DOHH2 (cell line): ENCODE data around the gene SV2B.

ENCODE experiments used
- H3F3A ChIP-seq: fragments of 200-600 bp; sonication (generic), shearing (Covaris generic); 2 replicates; pipeline ENCODE4 v1.6.0; 2016; ENCODE audit warnings: antibody characterized with exemption, mild to moderate bottlenecking; ENCODE audit not compliant: control insufficient read depth, insufficient read depth
- H3K27ac ChIP-seq: fragments of 200-600 bp; sonication (generic); 2 replicates; pipeline ENCODE4 v1.5.1; 2014; ENCODE audit warnings: low read depth, mild to moderate bottlenecking, low read length, moderate library complexity
- H3K27me3 ChIP-seq: fragments of 200-600 bp; sonication (generic); 2 replicates; pipeline ENCODE4 v1.6.1; 2014; ENCODE audit warnings: mild to moderate bottlenecking, low read length, mixed read lengths; ENCODE audit not compliant: control insufficient read depth
- H3K36me3 ChIP-seq: fragments of 200-600 bp; sonication (generic); 2 replicates; pipeline ENCODE4 v1.6.1; 2014; ENCODE audit warnings: mild to moderate bottlenecking, low read length, moderate library complexity, mixed read lengths; ENCODE audit not compliant: control insufficient read depth
- H3K4me1 ChIP-seq: fragments of 200-600 bp; sonication (generic); 2 replicates; pipeline ENCODE4 v1.6.1; 2014; ENCODE audit warnings: mild to moderate bottlenecking, low read length, mixed read lengths; ENCODE audit not compliant: control insufficient read depth
- H3K4me2 ChIP-seq: fragments of 200-600 bp; sonication (generic); 2 replicates; pipeline ENCODE4 v1.6.0; 2014; ENCODE audit warnings: mild to moderate bottlenecking, low read length, moderate library complexity
- H3K4me3 ChIP-seq: fragments of 200-600 bp; sonication (generic); 2 replicates; pipeline ENCODE4 v1.5.1; 2014; ENCODE audit warnings: mild to moderate bottlenecking, low read length, mixed read lengths
- H3K79me2 ChIP-seq: fragments of 200-600 bp; sonication (generic); 2 replicates; pipeline ENCODE4 v1.6.1; 2014; ENCODE audit warnings: mild to moderate bottlenecking, low read length, mixed read lengths; ENCODE audit not compliant: control insufficient read depth
- H3K9me2 ChIP-seq: fragments of 200-600 bp; sonication (generic); replicated peaks from 2 replicates; pipeline ENCODE4 v1.6.1; 2014; ENCODE audit warnings: mild to moderate bottlenecking, low read length, mixed read lengths; ENCODE audit not compliant: control insufficient read depth
- H3K9me3 ChIP-seq: fragments of 200-600 bp; sonication (generic); 2 replicates; pipeline ENCODE4 v1.6.1; 2014; ENCODE audit warnings: antibody characterized with exemption, low read length, mixed read lengths; ENCODE audit not compliant: control insufficient read depth, insufficient read depth
- H4K20me1 ChIP-seq: fragments of 200-600 bp; sonication (generic); 2 replicates; pipeline ENCODE4 v1.6.0; 2014; ENCODE audit warnings: low read depth, mild to moderate bottlenecking, antibody characterized with exemption, low read length, moderate library complexity; ENCODE audit not compliant: control insufficient read depth, insufficient read depth
- CTCF ChIP-seq: fragments of 200-600 bp; sonication (generic); IDR thresholded peaks from one replicate; pipeline ENCODE4 v1.5.1; 2014; ENCODE audit warnings: antibody characterized with exemption, mild to moderate bottlenecking, low read depth, low read length; ENCODE audit not compliant: poor library complexity, severe bottlenecking
- EZH2phosphoT487 ChIP-seq: fragments of 200-600 bp; sonication (generic); IDR thresholded peaks from 2 replicates; pipeline ENCODE4 v1.6.1; 2017; ENCODE audit warnings: borderline replicate concordance, mild to moderate bottlenecking, antibody characterized with exemption, low read length, moderate library complexity, mixed read lengths

The SV2B gene

GRCh38 chr15:91151781-91152563, 51.9 kb downstream of the SV2B start:
- Histone ChIP-seq H3K9me2 (no peaks in the 10 kb centered on the region), H3K9me3 (no peaks in the 10 kb centered on the region), H3K4me1 (no peaks in the 10 kb centered on the region), H3K79me2 (no peaks in the 10 kb centered on the region), H3K27me3 (peaks cover 9% of the 10 kb centered on the region; the same call in 1 of the 2 replicates), H3F3A (no peaks in the 10 kb centered on the region), H4K20me1 (no peaks in the 10 kb centered on the region), H3K4me3 (no peak overlapping the region), H3K36me3 (no peaks in the 10 kb centered on the region), H3K4me2 (no peak overlapping the region), H3K27ac (no peak overlapping the region)
- TF ChIP-seq CTCF, result no peak

- Histone ChIP-seq H3F3A (no peaks in the 10 kb centered on the region), H3K9me2 (no peaks in the 10 kb centered on the region), H3K4me3 (no peak overlapping the region), H3K4me2 (no peak overlapping the region), H4K20me1 (no peaks in the 10 kb centered on the region), H3K36me3 (no peaks in the 10 kb centered on the region), H3K27me3 (peaks cover 9% of the 10 kb centered on the region; the same call in 1 of the 2 replicates), H3K27ac (no peak overlapping the region), H3K9me3 (no peaks in the 10 kb centered on the region), H3K4me1 (no peaks in the 10 kb centered on the region), H3K79me2 (no peaks in the 10 kb centered on the region)
- TF ChIP-seq EZH2phosphoT487 (no peak), CTCF (no peak)
These were observed 53.0 kb downstream of the SV2B start for GRCh38 chr15:91152896-91153581.

- H3K4me3 ChIP-seq, result no peak overlapping the region
- H3K9me3 ChIP-seq, result no peaks in the 10 kb centered on the region
- H3K4me1 ChIP-seq, result no peaks in the 10 kb centered on the region
- no peak overlapping the region for H3K27ac ChIP-seq
- H3K79me2 ChIP-seq, result no peaks in the 10 kb centered on the region
- TF ChIP-seq CTCF, result no peak
- H3K4me2 ChIP-seq, result no peak overlapping the region
- no peaks in the 10 kb centered on the region for H4K20me1 ChIP-seq
- H3K36me3 ChIP-seq, result no peaks in the 10 kb centered on the region
- H3F3A ChIP-seq, result no peaks in the 10 kb centered on the region
- H3K27me3 ChIP-seq, result peaks cover 12% of the 10 kb centered on the region; the same call in 1 of the 2 replicates
- no peaks in the 10 kb centered on the region for H3K9me2 ChIP-seq
These were observed 53.9 kb downstream of the SV2B start for GRCh38 chr15:91153954-91154353.
